ENCODE measurements around the gene OSTN.
"Not testable (repeated sequence)": the region's sequence is repeated elsewhere in the genome, so short reads cannot be mapped to it uniquely, and the experiment has no call there.

The OSTN gene

DNA sequence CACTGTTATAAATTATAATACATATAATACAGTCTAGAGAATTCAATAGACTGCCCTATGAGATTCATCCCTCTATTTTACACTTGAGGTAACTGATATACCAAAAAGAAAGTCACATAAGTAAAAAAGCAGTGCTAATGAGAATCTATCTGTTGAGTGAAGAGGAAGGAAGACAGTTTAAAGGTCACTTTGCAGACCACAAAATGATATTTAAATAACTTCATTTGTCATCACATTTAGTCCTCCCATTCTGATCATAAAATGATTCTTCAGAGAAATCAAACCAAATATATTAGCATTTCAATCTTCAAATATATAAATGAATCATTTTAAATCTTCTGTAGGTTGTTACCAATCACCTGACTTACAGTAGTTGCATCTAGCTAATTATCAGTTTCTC, 69.7 kb downstream of the OSTN start:
- no peak for DNase-seq

DNA sequence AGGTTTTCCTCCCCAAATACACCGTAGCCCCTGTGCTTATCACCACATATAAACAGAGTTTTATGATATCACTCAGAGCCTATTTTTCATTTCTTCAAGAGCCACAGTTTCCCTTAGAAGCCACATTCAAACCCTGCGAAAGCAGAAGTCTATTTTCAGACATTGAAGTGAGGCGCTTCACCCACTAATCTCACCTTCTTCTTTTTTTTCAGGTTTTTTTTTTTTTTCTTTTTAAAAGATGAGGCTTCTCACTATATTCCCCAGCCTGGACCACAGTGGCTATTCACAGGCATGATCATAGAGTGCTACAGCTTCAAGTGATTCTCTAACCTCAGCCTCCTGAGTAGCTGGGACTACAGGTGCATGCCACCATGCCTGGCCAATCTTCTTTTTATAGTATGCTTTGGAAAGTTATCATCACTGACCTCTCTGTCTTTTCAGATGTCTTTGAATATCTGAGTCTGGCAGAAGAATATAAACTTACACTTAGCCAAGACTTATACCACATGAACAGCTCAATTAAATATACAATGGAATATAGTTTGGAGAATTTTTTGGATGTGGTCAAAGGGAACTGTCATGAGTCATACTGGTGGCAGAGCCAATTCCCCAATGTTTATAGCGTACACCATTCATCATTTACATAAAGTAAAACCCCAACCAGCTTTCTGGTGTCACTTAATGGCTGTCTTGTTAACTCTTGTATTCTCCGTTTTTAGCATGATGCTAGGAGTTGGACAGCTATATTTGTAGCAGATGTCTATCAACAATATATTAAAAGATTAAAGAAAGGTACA, 70.4 kb downstream of the OSTN start:
- no peak for DNase-seq

DNA sequence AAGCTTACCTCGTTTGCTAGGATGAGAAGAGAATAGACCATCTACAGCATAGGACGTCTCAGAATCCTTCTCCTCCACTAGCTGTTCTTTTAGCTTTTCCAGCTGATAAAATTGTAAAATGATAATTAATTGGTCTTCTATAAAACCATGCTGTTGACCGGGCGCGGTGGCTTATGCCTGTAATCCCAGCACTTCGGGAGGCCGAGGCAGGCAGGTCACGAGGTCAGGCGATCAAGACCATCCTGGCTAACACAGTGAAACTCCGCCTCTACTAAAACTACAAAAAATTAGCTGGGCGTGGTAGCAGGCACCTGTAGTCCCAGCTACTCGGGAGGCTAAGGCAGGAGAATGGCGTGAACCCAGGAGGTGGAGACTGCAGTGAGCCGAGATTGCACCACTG, 76.2 kb downstream of the OSTN start:
- DNase-seq = not testable (repeated sequence)

DNA sequence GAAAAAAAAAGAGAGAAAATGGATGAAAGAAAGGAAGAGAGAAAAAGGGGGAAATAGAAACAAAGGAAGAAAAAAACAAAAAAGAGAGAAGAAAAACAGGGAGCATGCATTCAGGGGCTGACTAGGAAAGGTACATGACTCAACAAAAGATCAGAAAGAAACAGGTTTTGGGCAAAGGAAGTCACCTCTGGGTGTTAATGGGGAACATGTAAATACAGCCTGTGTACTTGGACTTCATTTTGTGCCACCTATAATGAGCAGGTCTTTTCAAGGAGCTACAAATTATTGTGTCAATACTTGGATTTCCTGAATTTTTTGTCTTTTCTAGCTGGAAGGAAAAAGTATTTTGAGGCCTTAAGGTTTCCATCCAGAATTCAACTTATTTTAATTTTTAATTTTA, 76.7 kb downstream of the OSTN start:
- DNase-seq = no peak

DNA sequence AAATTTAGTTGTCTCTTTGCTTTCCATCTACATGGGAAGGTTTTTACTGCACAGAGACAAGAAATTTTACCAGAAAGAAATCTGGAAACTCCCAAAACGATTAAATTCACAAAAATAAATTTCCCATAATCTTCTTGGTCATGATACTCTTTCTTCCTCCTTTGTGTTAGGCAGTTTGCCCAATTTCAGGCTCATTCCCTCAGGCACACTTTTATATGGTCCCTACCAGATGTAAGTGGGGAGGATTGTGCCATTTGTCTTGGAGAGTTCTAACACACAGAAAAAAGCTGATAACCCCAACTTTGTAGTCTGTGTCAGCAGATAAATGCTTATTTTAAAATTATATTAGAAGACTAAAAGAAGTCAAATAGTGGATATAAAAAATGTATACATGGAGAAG, 81.1 kb downstream of the OSTN start:
- DNase-seq = no peak

DNA sequence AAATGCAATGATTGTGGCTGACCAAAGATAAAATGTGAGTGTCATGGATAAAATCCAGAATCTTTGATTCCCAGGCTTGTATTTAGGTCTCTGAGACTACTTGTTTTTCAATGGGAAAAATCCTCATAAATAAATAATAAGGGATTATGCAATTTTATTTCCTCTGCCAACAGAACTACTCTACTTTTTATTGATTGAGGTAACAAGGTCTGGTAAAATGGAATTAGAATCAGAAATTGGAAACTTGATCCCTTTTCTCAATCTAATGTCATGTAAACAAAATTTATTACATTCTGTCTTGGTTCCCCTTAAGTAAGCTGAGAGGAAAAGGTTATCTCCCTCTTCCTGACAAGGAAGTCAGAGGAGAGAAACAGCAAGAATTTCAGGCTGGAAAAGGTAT, 81.8 kb downstream of the OSTN start:
- DNase-seq = no peak

DNA sequence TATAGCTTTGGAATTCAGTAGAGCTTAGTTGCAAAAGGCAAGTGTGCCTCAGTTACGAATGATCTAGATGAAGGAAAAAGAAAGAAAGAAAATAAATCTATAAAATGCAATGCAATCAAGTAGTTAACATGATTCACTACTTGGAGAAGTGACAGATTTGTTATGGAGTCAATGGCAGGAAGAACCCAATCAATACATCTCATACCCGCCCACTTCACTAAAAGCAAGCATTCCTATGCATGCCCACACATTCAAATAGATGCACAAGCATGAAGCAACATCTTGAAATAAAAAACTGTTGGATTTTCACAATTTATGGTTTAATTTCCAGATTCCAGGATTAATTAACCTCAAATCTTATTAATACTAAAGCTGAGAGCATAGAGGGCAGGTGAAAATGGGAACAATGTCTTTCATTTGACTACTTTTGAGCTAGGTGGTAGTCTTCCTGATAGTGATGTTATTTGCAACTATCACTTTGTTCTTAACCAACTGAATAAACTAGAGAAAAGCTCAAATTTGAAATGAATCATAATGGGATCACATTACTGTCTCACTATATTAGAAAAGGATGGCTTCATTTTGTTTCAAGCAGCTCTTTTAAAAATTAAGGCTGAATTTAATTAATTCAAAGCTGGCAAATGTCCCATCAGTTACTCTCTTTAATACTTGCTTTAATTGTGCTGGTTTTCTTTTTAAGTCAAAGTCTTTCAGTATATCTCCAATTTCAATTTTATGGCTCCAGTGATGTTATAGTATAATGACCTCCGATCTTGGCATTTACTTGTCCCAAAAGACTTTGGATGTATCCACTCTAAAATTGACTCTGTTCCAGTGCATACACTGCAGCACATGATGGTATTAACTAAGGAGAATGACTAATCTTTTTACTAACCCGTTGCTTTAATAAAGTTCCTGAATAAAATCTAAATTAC, 83.5 kb downstream of the OSTN start:
- DNase-seq = no peak

DNA sequence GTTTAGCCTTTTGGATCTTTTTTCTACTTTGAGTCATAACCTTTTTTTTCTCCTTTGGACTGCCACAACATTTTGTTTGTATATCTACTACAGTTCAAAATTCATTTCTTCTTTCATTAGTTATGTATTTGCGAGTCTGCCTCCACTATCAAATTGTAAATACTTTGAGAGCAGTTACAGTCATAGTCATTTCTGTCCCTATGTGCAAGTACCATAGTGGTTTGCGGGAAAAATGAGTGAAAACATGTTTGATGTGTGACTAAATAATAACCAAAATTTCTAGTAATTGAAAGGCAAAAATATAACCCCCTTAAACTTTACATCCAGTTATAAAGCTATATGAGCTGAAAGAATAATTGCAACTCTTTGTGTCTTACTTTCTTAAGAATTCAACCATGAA, 84.4 kb downstream of the OSTN start:
- DNase-seq = no peak

DNA sequence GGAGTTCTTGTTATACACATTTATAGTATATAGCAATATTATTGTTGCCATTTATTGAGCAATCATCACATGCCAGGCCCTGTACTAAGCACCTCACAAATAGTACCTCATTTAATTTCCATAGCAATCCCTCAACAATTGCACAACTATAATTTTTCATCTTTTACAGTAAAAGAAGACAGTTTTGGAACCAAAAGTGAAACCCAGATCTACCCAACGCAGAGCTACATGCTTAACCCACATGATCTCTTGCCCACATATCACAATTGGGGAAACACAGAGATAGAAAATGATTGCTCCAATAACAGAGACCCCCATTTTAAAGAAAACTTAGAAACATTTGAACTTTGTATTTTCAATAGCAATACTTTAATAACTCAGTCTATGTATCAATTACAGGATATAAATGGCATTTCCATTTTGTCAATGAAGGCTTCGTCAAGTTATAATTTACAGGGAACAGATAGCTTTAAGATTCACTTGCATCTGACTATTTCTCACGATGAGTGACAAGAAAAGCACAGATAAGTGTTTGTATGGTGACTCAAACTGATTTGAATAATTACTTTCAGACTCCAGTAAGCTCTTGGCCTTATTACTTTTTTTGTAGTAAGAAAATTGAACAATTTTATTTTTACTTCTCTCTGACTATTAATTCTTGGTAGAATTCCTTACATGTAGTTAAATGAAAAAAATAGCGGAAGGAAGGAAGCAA, 91.4 kb downstream of the OSTN start:
- DNase-seq = no peak

DNA sequence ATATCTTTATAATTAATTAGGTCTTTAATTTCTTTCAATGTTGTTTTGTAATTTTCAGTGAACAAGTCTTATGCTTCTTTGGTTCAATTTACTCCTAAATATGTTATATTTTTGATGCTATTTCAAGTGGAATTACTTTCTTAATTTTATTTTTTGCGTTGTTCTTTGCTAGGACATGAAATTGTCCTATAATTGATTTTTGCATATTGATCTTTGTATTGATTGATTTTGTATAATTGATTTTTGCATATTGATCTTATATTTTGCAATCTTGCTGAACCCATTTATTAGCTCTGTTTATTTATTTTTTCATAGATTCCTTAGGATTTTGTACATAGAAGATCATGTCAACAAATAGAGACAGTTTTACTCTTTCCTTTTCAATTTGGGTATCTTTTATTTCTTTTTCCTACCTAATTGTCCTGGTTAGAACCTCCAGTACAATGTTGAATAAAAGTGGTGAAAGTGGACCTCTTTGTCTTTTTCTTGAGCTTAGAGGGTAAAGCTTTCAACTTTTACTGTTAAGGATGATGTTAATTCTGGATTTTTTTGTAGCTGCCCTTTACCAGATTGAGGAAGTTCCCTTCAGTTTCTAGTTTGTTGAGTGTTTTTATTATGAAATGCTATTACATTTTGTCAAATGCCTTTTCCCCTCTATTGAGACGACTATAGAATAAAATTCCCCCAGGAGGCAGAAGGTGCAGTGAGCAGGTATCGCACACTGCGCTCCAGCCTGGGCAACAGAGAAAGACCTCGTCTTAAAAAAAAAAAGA, 93.4 kb downstream of the OSTN start:
- no peak for DNase-seq

DNA sequence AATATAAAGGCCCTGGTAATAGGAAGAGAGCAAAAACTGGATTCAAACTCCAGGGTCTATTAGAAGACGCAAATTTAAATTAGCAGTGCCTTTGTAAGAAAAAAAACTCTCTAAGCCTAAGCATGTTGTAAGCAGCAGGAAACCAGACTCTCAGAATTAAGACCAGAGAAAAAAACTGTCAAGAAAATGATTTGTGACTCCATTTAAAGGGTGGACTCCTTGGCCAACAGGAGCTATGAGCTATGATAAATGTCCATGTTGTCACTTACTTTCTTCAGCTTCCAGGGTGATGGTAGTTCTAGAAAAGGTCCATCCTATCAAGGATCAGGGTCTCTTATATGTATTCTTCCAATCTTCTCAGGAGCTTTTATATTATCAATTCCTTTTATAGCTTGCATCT, 95.2 kb downstream of the OSTN start:
- no peak for DNase-seq

DNA sequence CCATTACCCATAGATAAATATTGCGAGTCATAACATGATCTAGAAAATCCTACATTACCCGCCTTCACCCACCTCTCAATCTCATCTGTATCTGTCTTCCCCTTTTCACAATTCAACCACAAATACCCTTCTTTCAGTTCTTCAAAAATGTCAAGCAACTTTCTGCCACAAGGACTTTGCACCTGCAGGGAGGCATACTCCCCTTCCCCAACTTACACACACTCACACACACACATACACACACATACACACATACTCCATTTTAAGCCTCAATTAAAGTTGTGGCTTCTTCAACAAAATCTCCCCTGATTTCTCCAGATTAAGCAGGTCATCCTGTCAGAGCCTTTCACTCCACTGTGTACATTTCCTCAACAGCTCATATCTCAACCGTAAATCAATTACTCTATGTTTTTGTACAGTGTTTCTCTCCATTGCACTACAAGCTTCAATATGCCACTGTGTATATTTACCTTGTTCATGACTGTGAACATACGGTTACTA, 97.0 kb downstream of the OSTN start:
- no peak for DNase-seq

DNA sequence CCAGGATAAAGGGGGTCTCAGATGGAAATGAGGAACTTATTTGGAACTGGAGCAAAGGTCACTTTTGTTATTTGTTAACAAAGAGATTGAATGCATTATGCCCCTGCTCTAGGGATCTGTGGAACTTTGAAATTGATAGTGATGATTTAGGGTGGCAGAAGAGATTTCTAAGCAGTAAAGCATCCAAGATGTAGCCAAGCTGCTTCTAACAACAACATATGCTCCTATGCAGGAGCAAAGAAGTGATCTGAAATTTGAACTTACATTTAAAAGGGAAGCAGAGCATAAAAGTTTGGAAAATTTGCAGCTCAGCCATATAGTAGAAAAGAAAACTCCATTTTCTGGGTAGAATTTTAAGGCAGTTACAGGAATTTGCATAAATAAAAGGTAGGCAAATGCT, 99.8 kb downstream of the OSTN start:
- no peak for DNase-seq

DNA sequence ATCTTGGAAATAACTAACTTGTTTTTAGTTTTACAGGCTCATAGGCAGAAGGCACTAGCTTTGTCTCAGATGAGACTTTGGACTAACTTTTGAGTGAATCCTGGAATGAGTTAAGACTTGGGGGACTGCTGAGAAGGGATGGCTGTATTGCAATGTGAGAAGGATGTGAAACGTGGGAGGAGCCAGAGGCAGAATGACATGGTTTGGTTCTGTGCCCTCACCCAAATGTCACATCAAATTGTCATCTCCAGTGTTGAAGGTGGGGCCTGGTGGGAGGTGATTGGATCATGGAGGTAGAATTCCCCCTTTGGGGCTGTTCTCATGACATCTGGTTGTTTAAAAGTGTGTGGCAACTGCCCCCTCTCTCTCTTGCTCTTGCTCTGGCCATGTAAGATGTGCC, 101.4 kb downstream of the OSTN start:
- DNase-seq = no peak

DNA sequence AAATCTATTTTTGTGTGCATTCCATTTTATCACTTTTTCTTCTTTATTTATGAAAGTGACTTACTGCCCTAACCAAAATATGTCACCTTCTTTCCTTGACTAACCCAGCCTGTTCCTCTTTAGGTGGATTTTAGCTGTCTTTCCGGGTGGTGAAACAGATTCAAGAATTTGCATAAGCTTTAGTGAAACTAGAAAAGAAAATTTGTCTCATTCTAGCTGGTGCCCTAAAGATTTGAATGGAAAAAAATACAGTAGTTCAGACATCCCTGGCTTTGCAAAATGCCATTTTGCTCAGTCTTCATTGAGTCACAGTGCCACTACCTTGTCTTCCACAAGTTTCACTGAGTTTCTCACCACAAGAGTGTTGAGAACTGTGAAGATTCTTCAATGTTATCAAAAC, 102.0 kb downstream of the OSTN start:
- no peak for DNase-seq

DNA sequence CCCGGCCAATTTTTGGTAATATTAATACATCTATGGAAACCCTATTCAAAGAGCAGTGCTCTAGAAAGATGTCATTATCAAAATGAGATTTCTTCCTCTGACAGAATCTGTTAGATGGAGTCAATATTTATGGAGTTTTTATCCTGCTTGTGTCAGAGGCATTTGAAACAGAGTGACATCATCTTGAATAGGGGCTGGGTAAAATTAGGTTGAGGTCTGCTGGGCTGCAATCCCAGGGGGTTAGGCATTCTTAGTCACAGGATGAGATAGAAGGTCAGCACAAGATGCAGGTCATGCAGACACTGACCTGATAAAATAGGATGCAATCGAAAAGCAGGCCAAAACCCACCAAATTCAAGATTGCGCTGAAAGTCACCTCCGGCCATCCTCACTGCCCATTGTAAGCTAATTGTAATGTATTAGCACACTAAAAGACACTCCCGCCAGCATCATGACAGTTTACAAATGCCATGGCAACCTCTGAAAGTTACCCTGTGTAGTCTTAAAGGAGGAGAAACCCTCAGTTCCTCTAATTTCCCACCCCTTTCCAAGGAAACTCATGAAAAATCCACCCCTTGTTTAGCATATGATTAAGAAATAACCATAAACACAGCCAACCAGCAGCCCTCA, 102.9 kb downstream of the OSTN start:
- DNase-seq = no peak

DNA sequence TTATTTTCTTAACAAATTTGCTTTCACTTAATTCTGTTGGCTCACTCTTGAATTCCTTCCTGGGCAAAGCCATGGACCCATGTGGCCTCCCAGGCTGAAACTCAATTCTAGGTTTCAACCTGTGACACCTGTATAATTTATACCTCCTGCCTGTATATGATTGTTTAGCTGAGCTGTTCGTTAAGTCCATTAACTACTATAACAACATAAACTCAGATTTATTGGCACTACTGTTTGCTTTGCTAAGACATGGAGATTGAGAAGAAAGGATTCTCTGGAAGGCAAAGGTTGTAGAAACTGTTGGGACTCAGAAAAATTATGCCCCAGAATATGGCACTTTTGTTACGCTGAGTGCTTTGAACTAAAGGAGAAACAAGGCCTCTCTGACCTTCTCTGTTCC, 103.4 kb downstream of the OSTN start:
- DNase-seq = no peak

DNA sequence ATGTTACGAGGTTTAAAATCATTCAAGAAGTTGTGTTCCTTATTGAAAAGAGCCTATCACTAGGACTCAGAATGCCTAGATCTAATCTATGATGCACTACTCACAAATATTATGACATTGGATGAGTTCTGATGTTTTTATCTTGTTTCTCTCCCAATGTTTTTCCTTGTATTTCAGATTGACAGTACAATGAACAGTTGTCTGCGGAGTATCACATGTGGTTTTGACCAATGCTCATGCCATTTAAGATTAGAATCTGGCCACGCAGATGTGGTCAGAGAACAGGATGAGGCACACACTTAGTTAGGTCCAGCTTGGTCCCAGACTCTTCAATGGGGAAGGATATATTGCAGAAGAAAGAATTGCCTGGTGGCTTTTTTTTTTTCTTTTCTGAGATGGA, 104.6 kb downstream of the OSTN start:
- no peak for DNase-seq

DNA sequence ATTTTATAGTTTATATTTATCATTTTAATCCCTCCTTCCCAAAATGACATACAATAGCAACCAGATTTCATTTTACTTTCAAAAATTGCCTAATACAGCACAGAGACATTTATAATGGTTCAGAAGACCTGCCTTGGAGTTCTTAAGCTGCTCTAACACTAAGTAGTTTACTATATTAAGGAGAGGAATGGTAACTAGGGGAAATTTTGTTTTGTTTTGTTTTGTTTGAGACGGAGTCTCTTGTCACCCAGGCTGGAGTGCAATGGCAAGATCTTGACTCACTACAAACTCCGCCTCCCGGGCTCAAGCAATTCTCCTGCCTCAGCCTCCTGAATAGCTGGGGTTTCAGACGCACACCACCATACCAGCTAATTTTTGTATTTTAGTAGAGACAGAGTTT, 107.4 kb downstream of the OSTN start:
- DNase-seq = no peak

DNA sequence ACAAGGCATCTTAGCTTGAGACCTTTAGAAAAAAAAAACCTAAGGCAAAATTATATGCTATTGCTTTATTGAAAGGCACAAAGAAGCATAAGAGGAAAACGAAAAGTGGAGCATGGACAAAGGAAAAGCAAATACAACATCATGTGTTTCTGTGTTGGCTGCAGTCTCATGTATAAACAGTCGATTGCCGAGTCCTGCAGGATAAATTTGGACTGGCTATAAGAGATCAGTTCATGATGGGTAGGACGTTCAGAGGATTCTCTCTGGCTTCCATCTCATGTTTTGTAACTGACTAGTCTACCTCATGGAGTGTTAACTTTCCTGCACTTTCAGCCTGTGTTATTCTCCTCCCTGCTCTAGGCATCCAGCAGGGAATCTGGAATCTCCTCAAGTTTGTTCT, 108.3 kb downstream of the OSTN start:
- no peak for DNase-seq

DNA sequence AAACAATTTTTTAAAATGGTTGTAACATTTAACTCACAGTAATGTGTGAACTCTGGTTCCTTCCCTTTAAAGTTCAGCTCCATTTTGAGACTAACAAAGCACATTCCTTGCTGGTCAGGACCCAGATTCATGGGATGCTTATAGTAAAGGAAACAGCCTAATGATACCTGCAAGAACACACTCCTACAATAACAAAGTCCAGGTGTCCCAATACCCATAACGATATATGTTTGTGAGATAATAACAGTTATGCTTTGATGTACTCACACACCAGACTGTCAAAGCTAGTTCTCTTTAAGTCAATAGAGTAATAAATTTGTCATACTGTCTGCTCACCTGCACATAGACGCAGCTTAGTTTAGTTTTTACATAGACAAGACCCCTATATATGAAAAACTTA, 114.3 kb downstream of the OSTN start:
- DNase-seq = no peak

DNA sequence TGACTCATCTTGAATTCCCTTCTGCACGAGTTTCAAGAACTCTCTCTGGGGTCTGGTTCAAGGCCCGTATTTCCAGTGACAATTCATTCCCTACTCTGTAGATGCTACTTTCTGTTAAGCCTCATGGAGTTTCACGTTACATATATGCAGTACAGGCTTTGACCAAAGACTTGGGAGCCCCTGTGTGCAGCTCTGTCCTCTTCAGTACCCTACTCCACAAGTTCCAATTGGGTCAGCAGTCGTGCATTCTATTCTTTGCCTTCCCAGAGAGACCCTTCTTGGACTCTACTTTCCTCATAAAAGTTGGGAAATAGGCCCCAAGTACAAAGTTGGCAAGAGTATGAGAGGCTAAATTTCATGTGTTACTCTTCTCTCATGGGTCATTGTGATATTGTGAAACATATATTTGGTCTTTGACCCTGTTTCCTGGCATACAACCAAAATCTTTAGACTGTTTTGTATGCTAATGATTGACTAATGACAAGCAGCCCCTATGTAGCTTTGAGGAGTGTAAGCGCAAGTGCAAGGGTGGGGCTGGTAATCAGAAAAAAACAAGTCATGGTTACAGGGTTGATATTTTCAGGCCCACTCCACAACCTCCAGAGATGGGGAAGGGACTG, 115.2 kb downstream of the OSTN start:
- no peak for DNase-seq

All from NCI-H510A (cell line).